Cardiac muscle cell (in vitro differentiated cells and primary cell): Measurements from ENCODE around the gene NAA80. TPM values are rescaled to one million over a fixed set of nuclear protein-coding genes. Genes with fewer than 3 reads are reported as not detected.
A peak's percentile ranks its signal among the peaks of the same experiment; 100 is the strongest.

Experiments
- DNase-seq, 2 donors: peaks; one replicate each; pipeline versions ENCODE4 v3.0.0 to v3.0.0-alpha.2; 2010 to 2017; ENCODE audit warnings: low read depth in 1 of 2, low spot score in 1 of 2
- H3K27ac ChIP-seq: fragments of 200-600 bp; sonication (generic); 2 replicates; pipeline ENCODE4 v1.5.1; 2016
- H3K27me3 ChIP-seq: fragments of 200-600 bp; sonication (generic); 2 replicates; pipeline ENCODE4 v1.6.0; 2016; ENCODE audit warnings: control low read depth
- H3K36me3 ChIP-seq: fragments of 200-600 bp; sonication (generic); 2 replicates; pipeline ENCODE4 v1.5.1; 2016; ENCODE audit warnings: control low read depth
- H3K4me1 ChIP-seq: fragments of 200-600 bp; sonication (generic); 2 replicates; pipeline ENCODE4 v1.8.1; 2017; ENCODE audit warnings: low read depth, mild to moderate bottlenecking, mixed run types
- H3K4me3 ChIP-seq: fragments of 200-600 bp; sonication (generic); 2 replicates; pipeline ENCODE4 v1.5.1; 2016; ENCODE audit warnings: mild to moderate bottlenecking
- H3K9me3 ChIP-seq: fragments of 200-600 bp; sonication (generic); 2 replicates; pipeline ENCODE4 v1.5.1; 2017; ENCODE audit warnings: low read depth, mild to moderate bottlenecking, control low read depth
- polyA plus RNA-seq: library from polyadenylated mRNA; unstranded; fragments of >200 nt; fragmentation: Nextera tagmentation; extraction: Ambion mirVana; gene quantifications from 2 replicates; pipeline ENCODE4 v1.2.1, GENCODE V29; 2016
- total RNA-seq: library from RNA; depleted of rRNA; stranded (reverse); fragments of >200 nt; gene quantifications from 2 replicates; pipeline ENCODE4 v1.2.3, GENCODE V29; 2016
- TF ChIP-seq, protein P1 (sequence below): IDR thresholded peaks from 2 replicates; pipeline ENCODE4 v1.5.1; 2012; ENCODE audit warnings: low read depth, mild to moderate bottlenecking, low read length

NAA80 gene
- total and polyA plus RNA-seq, 2 experiments from 2014 or later = 35.6 to 40.4 TPM

DNA sequence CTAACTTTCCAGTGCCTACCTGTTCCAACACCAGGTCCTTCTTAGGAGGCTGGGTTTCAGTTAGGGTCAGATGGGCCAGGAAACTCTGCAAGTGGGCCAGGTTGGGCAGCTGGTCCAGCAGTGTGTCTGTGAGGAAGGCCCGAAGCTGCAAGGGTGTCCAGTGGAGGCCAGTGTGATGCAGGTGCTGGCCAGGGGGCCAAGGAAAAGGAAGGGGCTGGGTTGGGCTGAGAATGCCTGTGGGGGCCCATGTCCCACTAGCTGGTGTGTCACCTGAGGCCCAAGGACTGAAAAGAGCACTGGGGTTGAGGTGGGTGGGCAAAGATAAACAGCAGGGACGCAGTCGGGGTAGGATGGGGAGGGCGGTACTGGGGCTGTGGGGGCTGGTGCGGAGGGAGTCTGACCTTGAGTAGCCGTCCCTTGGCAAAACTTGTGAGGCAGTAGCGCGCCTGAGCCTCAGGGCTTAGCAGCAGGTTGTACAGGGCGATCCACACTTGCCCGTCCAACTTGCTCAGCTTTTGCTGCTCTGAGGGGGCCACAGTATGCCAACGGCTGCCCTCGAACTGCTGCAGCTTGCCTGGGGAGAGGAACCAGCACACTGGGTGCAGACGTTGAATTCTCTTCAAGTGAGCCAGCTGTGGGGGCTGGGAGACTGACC lies 42.9 kb upstream of the NAA80 start:
- Histone ChIP-seq H3K27me3 (peaks cover 61% of the 10 kb centered on the region), H3K4me3 (no peak overlapping the region), H3K36me3 (no peaks in the 10 kb centered on the region), H3K27ac (no peak overlapping the region), H3K4me1 (peaks cover 11% of the 10 kb centered on the region), H3K9me3 (no peaks in the 10 kb centered on the region)
- TF ChIP-seq, protein P1, sequence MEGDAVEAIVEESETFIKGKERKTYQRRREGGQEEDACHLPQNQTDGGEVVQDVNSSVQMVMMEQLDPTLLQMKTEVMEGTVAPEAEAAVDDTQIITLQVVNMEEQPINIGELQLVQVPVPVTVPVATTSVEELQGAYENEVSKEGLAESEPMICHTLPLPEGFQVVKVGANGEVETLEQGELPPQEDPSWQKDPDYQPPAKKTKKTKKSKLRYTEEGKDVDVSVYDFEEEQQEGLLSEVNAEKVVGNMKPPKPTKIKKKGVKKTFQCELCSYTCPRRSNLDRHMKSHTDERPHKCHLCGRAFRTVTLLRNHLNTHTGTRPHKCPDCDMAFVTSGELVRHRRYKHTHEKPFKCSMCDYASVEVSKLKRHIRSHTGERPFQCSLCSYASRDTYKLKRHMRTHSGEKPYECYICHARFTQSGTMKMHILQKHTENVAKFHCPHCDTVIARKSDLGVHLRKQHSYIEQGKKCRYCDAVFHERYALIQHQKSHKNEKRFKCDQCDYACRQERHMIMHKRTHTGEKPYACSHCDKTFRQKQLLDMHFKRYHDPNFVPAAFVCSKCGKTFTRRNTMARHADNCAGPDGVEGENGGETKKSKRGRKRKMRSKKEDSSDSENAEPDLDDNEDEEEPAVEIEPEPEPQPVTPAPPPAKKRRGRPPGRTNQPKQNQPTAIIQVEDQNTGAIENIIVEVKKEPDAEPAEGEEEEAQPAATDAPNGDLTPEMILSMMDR = no peak
- DNase-seq = no peak

- Histone ChIP-seq H3K27ac (no peak overlapping the region), H3K36me3 (no peaks in the 10 kb centered on the region), H3K4me1 (peaks cover 11% of the 10 kb centered on the region), H3K4me3 (no peak overlapping the region), H3K9me3 (no peaks in the 10 kb centered on the region), H3K27me3 (peaks cover 61% of the 10 kb centered on the region)
- no peak for DNase-seq
- TF ChIP-seq, protein P1 = no peak
Observed at GRCh38 chr3:50341537-50341936, 42.3 kb upstream of the NAA80 start.

DNA sequence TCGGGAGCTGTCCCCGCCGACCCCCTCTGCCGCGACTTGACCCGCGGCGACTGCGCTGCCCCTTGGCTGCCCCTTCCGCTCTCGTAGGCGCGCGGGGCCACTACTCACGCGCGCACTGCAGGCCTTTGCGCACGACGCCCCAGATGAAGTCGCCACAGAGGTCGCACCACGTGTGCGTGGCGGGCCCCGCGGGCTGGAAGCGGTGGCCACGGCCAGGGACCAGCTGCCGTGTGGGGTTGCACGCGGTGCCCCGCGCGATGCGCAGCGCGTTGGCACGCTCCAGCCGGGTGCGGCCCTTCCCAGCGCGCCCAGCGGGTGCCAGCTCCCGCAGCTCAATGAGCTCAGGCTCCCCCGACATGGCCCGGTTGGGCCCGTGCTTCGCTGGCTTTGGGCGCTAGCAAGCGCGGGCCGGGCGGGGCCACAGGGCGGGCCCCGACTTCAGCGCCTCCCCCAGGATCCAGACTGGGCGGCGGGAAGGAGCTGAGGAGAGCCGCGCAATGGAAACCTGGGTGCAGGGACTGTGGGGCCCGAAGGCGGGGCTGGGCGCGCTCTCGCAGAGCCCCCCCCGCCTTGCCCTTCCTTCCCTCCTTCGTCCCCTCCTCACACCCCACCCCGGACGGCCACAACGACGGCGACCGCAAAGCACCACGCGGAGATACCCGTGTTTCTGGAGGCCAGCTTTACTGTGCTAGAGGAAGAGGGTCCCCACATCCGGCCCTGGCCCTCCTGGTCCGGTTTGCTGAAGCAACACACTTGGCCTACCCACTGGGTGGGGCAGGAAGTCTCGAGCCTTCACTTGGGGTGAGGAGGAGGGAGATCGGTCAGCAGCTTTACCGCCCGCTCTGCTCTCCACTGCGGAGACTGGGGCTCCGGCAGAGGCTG lies 41.5 kb upstream of the NAA80 start, which contains the start of gene RASSF1:
TSS of gene RASSF1 (minus strand) at position 389 of the 882 bp plus-strand sequence. CDS start at position 358, 31 bp downstream.
- H3K4me1 ChIP-seq = peaks cover 14% of the 10 kb centered on the region
- peaks cover 61% of the 10 kb centered on the region for H3K27me3 ChIP-seq
- peak in 1 of 2 donors; percentile 69 for DNase-seq

DNA sequence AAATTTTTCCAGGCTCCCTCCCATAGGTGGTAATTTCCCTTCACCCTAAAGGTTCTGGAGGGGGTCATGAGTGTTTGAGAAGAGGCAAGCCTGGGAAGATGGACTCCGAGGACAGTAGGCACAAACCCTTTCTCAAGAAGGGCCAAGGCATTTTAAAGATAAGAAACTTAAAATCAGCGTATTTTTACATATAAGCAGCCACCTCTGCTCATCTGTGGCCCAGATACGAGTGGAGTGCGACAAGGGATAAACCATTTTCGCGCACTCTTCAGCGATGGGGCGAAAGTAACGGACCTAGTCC lies 40.9 kb upstream of the NAA80 start:
- Histone ChIP-seq H3K4me1 (peaks cover 11% of the 10 kb centered on the region), H3K9me3 (no peaks in the 10 kb centered on the region)
- TF ChIP-seq, protein P1 = no peak

More for the DNA sequence above, 41.5 kb upstream of the NAA80 start, which contains the start of gene RASSF1:
- H3K36me3 ChIP-seq = no peaks in the 10 kb centered on the region
- no peak within 1 kb of the TSS for H3K27ac ChIP-seq
- H3K9me3 ChIP-seq = no peaks in the 10 kb centered on the region
- no peak within 1 kb of the TSS for H3K4me3 ChIP-seq
- TF ChIP-seq, protein P1 = no peak

GRCh38 chr3:50339485-50340146 lies 40.4 kb upstream of the NAA80 start:
- Histone ChIP-seq H3K27me3 (peaks cover 52% of the 10 kb centered on the region), H3K36me3 (no peaks in the 10 kb centered on the region), H3K9me3 (no peaks in the 10 kb centered on the region), H3K4me1 (peaks cover 11% of the 10 kb centered on the region), H3K27ac (no peak overlapping the region), H3K4me3 (no peak overlapping the region)
- DNase-seq = peak in 1 of 2 donors; percentile 52
- TF ChIP-seq, protein P1 = no peak

More for the DNA sequence above, 40.9 kb upstream of the NAA80 start:
- H3K27ac ChIP-seq = no peak overlapping the region
- H3K36me3 ChIP-seq = no peaks in the 10 kb centered on the region
- peaks cover 56% of the 10 kb centered on the region for H3K27me3 ChIP-seq
- H3K4me3 ChIP-seq = no peak overlapping the region
- DNase-seq = no peak
